HG03558 (cell line): ENCODE measurements around the gene CLCC1.
"Not testable (repeated sequence)": the region's sequence is repeated elsewhere in the genome, so short reads cannot be mapped to it uniquely, and the experiment has no call there.

Source experiments
- ATAC-seq: cut with Tn5 transposase; IDR thresholded peaks from one replicate; pipeline ENCODE4 v1.9.1; 2021; ENCODE audit warnings: moderate number of reproducible peaks; ENCODE audit not compliant: unreplicated experiment; ENCODE audit errors: extremely low read depth

CLCC1 gene, protein sequence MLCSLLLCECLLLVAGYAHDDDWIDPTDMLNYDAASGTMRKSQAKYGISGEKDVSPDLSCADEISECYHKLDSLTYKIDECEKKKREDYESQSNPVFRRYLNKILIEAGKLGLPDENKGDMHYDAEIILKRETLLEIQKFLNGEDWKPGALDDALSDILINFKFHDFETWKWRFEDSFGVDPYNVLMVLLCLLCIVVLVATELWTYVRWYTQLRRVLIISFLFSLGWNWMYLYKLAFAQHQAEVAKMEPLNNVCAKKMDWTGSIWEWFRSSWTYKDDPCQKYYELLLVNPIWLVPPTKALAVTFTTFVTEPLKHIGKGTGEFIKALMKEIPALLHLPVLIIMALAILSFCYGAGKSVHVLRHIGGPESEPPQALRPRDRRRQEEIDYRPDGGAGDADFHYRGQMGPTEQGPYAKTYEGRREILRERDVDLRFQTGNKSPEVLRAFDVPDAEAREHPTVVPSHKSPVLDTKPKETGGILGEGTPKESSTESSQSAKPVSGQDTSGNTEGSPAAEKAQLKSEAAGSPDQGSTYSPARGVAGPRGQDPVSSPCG

DNA sequence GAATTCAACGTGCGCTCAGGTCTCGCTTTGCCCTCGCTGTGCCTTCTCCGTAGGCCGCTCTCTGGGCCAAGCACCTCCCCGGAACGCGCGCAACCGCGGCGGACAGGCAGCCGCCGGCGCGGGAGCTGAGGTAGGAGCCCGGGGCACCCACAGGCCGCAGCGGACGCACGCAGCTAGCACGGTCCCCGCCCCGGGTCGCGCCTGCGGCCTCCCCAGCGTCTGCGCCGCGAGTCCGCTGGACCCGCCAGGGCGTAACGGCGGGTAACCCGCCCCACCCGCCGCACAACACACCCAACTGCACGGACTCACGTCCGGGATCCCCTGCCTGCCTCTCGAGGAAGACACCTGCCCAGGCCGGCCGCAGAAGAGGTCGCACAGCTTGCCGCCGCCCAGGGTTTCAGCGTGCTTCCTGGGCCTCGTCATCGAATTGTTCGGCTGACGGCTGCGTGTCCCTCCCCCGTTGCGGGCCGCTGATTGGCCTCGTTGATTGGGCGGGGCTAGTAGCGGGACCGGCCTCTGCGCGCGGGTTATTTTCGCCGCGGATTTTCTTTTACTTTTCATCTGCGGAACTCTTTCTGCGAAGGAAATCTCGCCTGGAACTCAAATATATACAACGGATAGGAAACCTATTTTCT lies at the start of gene CLCC1:
Gene CLCC1, minus strand, starts transcription at position 433 of the 635 bp plus-strand sequence. CDS start 13,047 bp downstream, outside the sequence.
- peak; percentile 79 for ATAC-seq

GRCh38 chr1:109011335-109011734 lies 48.1 kb upstream of the CLCC1 start:
- no peak for ATAC-seq

GRCh38 chr1:108996622-108997021 lies 33.3 kb upstream of the CLCC1 start:
- not testable (repeated sequence) for ATAC-seq

- ATAC-seq = no peak
Measured at GRCh38 chr1:108983114-108983513, 19.8 kb upstream of the CLCC1 start.

GRCh38 chr1:108976658-108977057 lies 13.4 kb upstream of the CLCC1 start:
- no peak for ATAC-seq

DNA sequence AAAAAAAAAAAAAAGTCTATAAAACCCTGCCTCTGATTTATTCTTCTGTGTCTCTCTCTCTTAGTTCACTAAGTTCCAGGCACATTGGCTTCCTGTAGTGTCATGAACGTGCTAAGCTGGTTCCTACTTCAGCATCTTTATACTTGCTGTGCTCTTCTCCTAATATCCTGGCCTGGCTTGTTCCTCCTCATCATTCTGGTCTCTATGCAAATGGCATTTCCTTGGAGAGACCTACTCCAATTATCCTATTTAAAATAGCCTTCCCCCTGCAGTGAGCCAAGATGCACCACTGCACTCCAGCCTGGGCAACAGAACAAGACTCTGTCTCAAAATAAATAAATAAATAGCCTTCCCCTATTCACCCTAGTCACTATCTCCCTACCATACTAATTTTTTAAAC lies 9.7 kb upstream of the CLCC1 start:
- ATAC-seq = no peak

DNA sequence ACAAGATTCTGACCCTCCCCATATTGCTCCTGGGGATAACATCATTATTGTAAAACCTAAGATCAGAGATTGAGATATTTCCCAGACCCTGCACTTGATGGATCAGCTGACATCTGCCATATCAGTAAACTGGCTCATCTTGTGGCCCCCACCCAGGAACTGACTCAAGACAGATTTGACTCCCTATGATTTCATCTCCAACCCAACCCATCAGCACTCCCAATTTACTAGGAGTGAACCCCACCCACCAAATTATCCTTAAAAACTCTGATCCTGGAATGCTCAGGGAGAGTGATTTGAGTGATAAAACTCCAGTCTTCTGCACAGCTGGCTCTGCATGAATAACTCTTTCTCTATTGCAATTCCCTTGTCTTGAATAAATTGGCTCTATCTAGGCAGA lies 6.1 kb upstream of the CLCC1 start:
- ATAC-seq = no peak

DNA sequence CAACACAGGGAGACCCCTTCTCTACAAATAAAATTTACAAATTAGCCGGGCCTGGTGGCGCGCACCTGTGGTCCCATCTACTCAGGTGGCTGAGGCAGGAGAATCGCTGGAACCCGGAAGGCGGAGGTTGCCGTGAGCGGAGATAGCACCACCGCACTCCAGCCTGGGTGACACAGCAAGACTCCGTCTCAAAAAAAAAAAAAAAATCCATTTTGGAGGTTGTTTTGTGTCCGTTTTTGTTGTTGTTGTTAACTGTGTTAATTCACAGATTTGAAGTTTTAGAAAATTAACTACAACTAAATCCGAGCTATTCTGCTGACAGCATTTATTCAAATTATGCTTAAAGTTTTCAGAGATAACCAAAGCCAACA lies 618 bp downstream of the CLCC1 start:
- no peak for ATAC-seq

GRCh38 chr1:108961752-108962486 lies 1.4 kb downstream of the CLCC1 start:
- ATAC-seq = no peak

GRCh38 chr1:108961198-108961597 lies 2.1 kb downstream of the CLCC1 start:
- no peak for ATAC-seq

DNA sequence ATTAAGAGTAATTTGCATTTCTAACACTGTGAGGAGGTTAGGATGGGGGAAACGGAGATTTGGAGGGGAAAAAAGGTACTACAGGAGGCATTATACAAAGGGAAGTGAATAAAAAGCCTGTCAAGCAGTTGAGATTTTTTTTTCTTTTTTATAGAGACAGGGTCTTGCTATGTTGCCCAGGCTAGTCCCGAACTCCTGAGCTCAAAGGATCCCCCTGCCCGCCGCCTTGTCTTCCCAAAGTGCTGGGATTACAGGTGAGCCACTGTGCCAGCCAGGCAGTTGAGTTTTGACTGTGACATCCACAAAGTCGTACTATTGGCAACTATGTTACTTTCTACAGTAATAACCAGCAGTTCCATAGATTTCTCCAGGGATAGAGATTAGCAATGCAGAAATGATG lies 2.6 kb downstream of the CLCC1 start:
- ATAC-seq = no peak

GRCh38 chr1:108957888-108958287 lies 5.4 kb downstream of the CLCC1 start:
- no peak for ATAC-seq

GRCh38 chr1:108955881-108956280 lies 7.4 kb downstream of the CLCC1 start:
- ATAC-seq = no peak

DNA sequence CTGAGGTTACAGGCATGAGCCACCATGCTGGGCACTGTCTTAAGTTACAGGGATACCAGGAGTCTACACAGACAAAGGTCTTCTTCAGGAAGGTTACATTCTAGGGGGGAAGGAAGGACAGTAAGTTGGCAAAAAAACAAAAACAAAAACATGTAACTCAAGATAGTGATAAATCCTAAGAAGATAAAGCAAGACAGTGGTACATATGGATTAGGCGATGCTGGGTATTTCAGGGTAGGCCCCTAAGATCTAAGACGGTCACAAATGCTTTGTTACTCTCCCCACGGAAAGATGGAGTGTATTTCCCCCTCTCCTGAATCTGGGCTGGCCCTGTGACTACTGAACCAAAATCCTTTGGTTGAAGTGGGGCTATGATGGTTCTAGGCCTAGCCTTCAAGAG lies 8.2 kb downstream of the CLCC1 start:
- no peak for ATAC-seq

GRCh38 chr1:108953452-108953851 lies 9.8 kb downstream of the CLCC1 start:
- ATAC-seq = no peak

DNA sequence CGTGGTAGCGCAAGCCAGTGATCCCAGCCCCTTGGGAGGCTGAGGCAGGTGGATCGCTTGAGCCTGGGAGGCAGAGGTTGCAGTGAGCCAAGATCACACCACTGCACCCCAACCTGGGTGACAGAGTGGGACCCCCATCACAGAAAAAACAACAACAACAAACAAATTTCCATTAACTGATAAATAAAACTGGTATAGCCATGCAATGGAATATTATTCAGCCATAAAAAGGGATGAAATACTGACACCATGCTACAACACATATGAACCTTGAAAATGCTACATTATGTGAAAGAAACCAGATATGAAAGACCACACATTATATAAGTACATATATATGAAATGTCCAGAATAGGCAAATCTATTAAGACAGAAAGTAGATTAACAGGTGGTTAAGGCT lies 12.0 kb downstream of the CLCC1 start:
- ATAC-seq = no peak

DNA sequence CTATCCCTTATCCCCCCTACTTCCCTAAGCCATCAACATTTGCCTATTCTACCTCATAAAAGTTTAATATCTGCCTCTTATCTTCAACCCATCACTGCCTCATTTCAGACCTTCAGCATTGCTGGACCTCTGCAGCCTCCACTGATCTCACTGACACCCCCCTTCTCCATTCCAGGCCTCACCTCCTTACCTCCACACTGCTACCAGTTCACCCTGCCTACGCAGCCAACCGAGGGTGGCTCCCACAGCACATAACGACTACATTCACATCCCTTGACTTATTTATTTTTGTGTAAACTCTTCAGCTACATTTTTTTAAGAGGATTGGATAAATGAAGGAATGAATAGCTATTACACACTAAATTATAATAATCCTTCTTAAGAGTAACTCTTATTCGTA lies 14.2 kb downstream of the CLCC1 start:
- no peak for ATAC-seq

GRCh38 chr1:108947871-108948525 lies 15.3 kb downstream of the CLCC1 start:
- no peak for ATAC-seq

- no peak for ATAC-seq
Measured at GRCh38 chr1:108936170-108936569, 27.1 kb downstream of the CLCC1 start.

DNA sequence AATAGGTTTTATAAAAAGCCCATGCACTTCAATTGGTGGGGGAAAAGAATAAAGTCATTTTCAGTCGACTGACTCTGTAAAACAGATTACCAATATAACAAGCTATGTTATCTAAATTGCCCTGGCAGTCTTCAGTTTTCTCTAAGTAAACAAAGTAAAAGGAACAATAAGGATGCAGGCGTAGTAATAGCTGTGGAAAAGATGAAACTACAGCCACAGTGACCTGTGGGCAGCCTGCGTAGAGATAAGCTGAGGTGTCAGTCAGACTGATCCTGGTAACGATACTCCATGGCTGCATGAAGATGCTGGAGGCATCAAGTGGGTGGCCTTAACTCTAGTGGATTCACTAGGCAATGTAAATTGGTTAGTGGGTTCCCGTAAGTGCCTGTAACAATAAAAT lies 29.3 kb downstream of the CLCC1 start:
- ATAC-seq = no peak
